Pancreas (tissue), 10 donors: Measurements from ENCODE around the gene NECAB2. TPM values are rescaled to one million over a fixed set of nuclear protein-coding genes. Genes with fewer than 3 reads are reported as not detected.

ENCODE experiments used
- ATAC-seq, 4 donors: fragments of 200-7000 bp; cut with Tn5 transposase; one replicate each; pipeline versions ENCODE4 v1.8.0 to v1.9.1; 2020; ENCODE audit warnings: mild to moderate bottlenecking in 4 of 4, moderate library complexity in 4 of 4
- DNase-seq, 6 donors: peaks; one replicate each; pipeline ENCODE4 v3.0.0-alpha.2; 2020
- FAIRE-seq: peaks from 2 replicates; lab custom pipeline; 2012; peaks lifted over from hg19 to GRCh38; lab: Jason Lieb, UNC
- H3K27ac ChIP-seq, 4 donors: fragments of 200-600 bp; sonication (generic); 1 replicate in 3 of 4; 2 replicates in 1 of 4; pipeline versions ENCODE4 v1.5.0 to v1.8.0; 2020
- H3K27me3 ChIP-seq, 4 donors: fragments of 200-600 bp; one replicate each; pipeline ENCODE4 v1.8.0; 2021
- H3K36me3 ChIP-seq, 3 donors: fragments of 200-600 bp; sonication (generic) in 1 of 3; one replicate each; pipeline versions ENCODE4 v1.5.0 to v1.8.0; 2020 to 2021
- H3K4me1 ChIP-seq, 3 donors: fragments of 200-600 bp; one replicate each; pipeline ENCODE4 v1.8.0; 2021
- H3K4me3 ChIP-seq, 4 donors: fragments of 200-600 bp; sonication (generic) in 2 of 4; one replicate each; pipeline versions ENCODE4 v1.5.0 to v1.8.0; 2020 to 2021
- H3K9me3 ChIP-seq, 4 donors: fragments of 200-600 bp; one replicate each; pipeline ENCODE4 v1.8.0; 2021
- CTCF ChIP-seq, 4 donors: fragments of 200-600 bp; sonication (generic) in 3 of 4; IDR thresholded peaks; one replicate each; pipeline versions ENCODE4 v1.5.0 to v1.8.0; 2021; ENCODE audit warnings: antibody characterized with exemption in 4 of 4
- WGBS, 2 donors: extraction: QIAGEN DNeasy Blood & Tissue Kit; methylation state at CpG; one replicate each; pipeline ENCODE4 v1.1.7; 2013; 5-methylcytosine and 5-hydroxymethylcytosine counted together
- intact Hi-C, 3 donors: fragments of 100-400 bp; cut with DNase I; formaldehyde crosslinking; loops; one replicate each; pipeline versions ENCODE4 v1.11.1 to v1.14.2; 2022
- polyA plus RNA-seq, 2 donors: library from polyadenylated mRNA; stranded (reverse); fragments of 200-250 nt; gene quantifications; one replicate each; pipeline ENCODE4 v1.2.3, GENCODE V29; 2013
- total RNA-seq, 6 donors: library from RNA; stranded (reverse); fragmentation: NEBNext Ultra II Directional in 4 of 6; extraction: Animal tissue kit (Norgen Biotek cat#: 25700) in 4 of 6; gene quantifications; one replicate each; pipeline versions ENCODE4 v1.2.1 to v1.2.4, GENCODE V29; 2021 to 2023
- donor health status: healthy with polysubstance abuse.
- donor health status: DM: no; HTN: no; CAD: no; lungs with moderate emphysema.
- donor health status: DM: no; HTN: no; CAD: no.
- donor health status: control.
- donor health status: control.
- donor health status: Bipolar disorder and iron deficiency.
- donor health status: DM: yes; HTN: yes; CAD: no.
- donor health status: DM: no; HTN: no; CAD: no.
- donor health status: DM: no; HTN: no; CAD: no.
- donor health status: DM: yes; HTN: yes; CAD: no.

Gene NECAB2
- total and polyA plus RNA-seq, 8 donors, result 0.37 to 23.8 (median 1.2) TPM

GRCh38 chr16:84029297-84030047, 61.4 kb downstream of the NECAB2 start:
- FAIRE-seq, result no peak
- H3K27me3 ChIP-seq, result no peaks in the 10 kb centered on the region
- no peaks in the 10 kb centered on the region for H3K36me3 ChIP-seq
- H3K27ac ChIP-seq, result no peak overlapping the region
- intact Hi-C loops, result no loop called here
- no peak for TF ChIP-seq CTCF (IDR thresholded peaks at IDR 0.05)
- H3K4me3 ChIP-seq, result no peak overlapping the region
- H3K9me3 ChIP-seq, result no peaks in the 10 kb centered on the region
- no peaks in the 10 kb centered on the region for H3K4me1 ChIP-seq
- 76 to 80% methylated on average over 14 of the region's 14 CpGs for WGBS, 2 donors
- no peak for DNase-seq
- no peak for ATAC-seq

GRCh38 chr16:84031556-84031955, 63.5 kb downstream of the NECAB2 start:
- no peak for TF ChIP-seq CTCF (IDR thresholded peaks at IDR 0.05)
- no peaks in the 10 kb centered on the region for H3K4me1 ChIP-seq
- DNase-seq (no peak), ATAC-seq (no peak), FAIRE-seq (no peak)
- no peaks in the 10 kb centered on the region for H3K36me3 ChIP-seq
- H3K27ac ChIP-seq, result no peak overlapping the region
- 82 to 89% methylated on average over 17 of the region's 17 CpGs for WGBS, 2 donors
- intact Hi-C loops, result no loop called here
- no peaks in the 10 kb centered on the region for H3K9me3 ChIP-seq
- H3K27me3 ChIP-seq, result no peaks in the 10 kb centered on the region
- H3K4me3 ChIP-seq, result no peak overlapping the region

- H3K27me3 ChIP-seq, result no peaks in the 10 kb centered on the region
- 69 to 73% methylated on average over 15 of the region's 15 CpGs for WGBS, 2 donors
- no peak for FAIRE-seq
- no peak overlapping the region for H3K27ac ChIP-seq
- no peak for DNase-seq
- intact Hi-C loops, result no loop called here
- H3K4me1 ChIP-seq, result no peaks in the 10 kb centered on the region
- H3K36me3 ChIP-seq, result no peaks in the 10 kb centered on the region
- ATAC-seq, result no peak
- TF ChIP-seq CTCF (IDR thresholded peaks at IDR 0.05), result no peak
- no peak overlapping the region for H3K4me3 ChIP-seq
- H3K9me3 ChIP-seq, result no peaks in the 10 kb centered on the region
These were observed 64.6 kb downstream of the NECAB2 start for GRCh38 chr16:84032458-84033178.

GRCh38 chr16:84033251-84034195, 65.5 kb downstream of the NECAB2 start:
- no peak overlapping the region for H3K4me3 ChIP-seq
- no peak for TF ChIP-seq CTCF (IDR thresholded peaks at IDR 0.05)
- no peak for FAIRE-seq
- no peak for ATAC-seq
- intact Hi-C loops, result no loop called here
- no peaks in the 10 kb centered on the region for H3K4me1 ChIP-seq
- H3K27me3 ChIP-seq, result no peaks in the 10 kb centered on the region
- no peaks in the 10 kb centered on the region for H3K9me3 ChIP-seq
- 74 to 80% methylated on average over 25 of the region's 25 CpGs for WGBS, 2 donors
- DNase-seq, result no peak
- H3K36me3 ChIP-seq, result no peaks in the 10 kb centered on the region
- H3K27ac ChIP-seq, result no peak overlapping the region
